Karpas-422 (cell line): ENCODE results near the gene CELA2A. TPM values are rescaled to one million over a fixed set of nuclear protein-coding genes. Genes with fewer than 3 reads are reported as not detected.

Source experiments
- DNase-seq: peaks from one replicate; pipeline ENCODE4 v3.0.0-alpha.2; 2015
- H2AFZ ChIP-seq: fragments of 200-600 bp; sonication (generic); 2 replicates; pipeline ENCODE4 v1.6.1; 2014; ENCODE audit warnings: antibody characterized with exemption, low read length, mixed read lengths
- H3K27ac ChIP-seq: fragments of 200-600 bp; sonication (generic); 2 replicates; pipeline ENCODE4 v1.5.1; 2014; ENCODE audit warnings: mild to moderate bottlenecking, low read length, moderate library complexity
- H3K27me3 ChIP-seq: fragments of 200-600 bp; sonication (generic); 2 replicates; pipeline ENCODE4 v1.6.1; 2014; ENCODE audit warnings: low read length, mixed read lengths
- H3K36me3 ChIP-seq: fragments of 200-600 bp; sonication (generic); 2 replicates; pipeline ENCODE4 v1.6.1; 2014; ENCODE audit warnings: low read length, mixed read lengths; ENCODE audit not compliant: insufficient read depth
- H3K4me1 ChIP-seq: fragments of 200-600 bp; sonication (generic); 2 replicates; pipeline ENCODE4 v1.6.1; 2014; ENCODE audit warnings: mild to moderate bottlenecking, low read length, mixed read lengths
- H3K4me2 ChIP-seq: fragments of 200-600 bp; sonication (generic); 2 replicates; pipeline ENCODE4 v1.6.1; 2014; ENCODE audit warnings: low read length, low read depth, mild to moderate bottlenecking; ENCODE audit not compliant: poor library complexity, severe bottlenecking
- H3K4me3 ChIP-seq: fragments of 200-600 bp; sonication (generic); 2 replicates; pipeline ENCODE4 v1.5.1; 2014; ENCODE audit warnings: mild to moderate bottlenecking, antibody characterized with exemption, low read length, mixed read lengths
- H3K79me2 ChIP-seq: fragments of 200-600 bp; sonication (generic); 2 replicates; pipeline ENCODE4 v1.6.1; 2014; ENCODE audit warnings: mild to moderate bottlenecking, low read length, mixed read lengths
- H3K9ac ChIP-seq: fragments of 200-600 bp; sonication (generic); 2 replicates; pipeline ENCODE4 v1.6.0; 2014; ENCODE audit warnings: low read length
- H3K9me2 ChIP-seq: fragments of 200-600 bp; sonication (generic), shearing (Covaris generic); replicated peaks from 2 replicates; pipeline ENCODE4 v1.6.0; 2014; ENCODE audit warnings: mild to moderate bottlenecking, low read length, moderate library complexity; ENCODE audit not compliant: insufficient read depth
- H3K9me3 ChIP-seq: fragments of 300-700, 200-600 bp; sonication (generic); 2 replicates; pipeline ENCODE4 v1.6.1; 2014; ENCODE audit warnings: low read length, mixed read lengths
- H4K20me1 ChIP-seq: fragments of 200-600 bp; sonication (generic); 2 replicates; pipeline ENCODE4 v1.6.1; 2014; ENCODE audit warnings: mild to moderate bottlenecking, antibody characterized with exemption, low read length, low read depth; ENCODE audit not compliant: insufficient read depth
- total RNA-seq: library from RNA; depleted of rRNA; stranded (reverse); fragments of >200 nt; shearing (Covaris generic); gene quantifications from 2 replicates; pipeline ENCODE4 v1.2.3, GENCODE V29; 2014; ENCODE audit warnings: low replicate concordance; rRNA removed

Gene CELA2A
- not detected in 2 replicates for total RNA-seq

DNA sequence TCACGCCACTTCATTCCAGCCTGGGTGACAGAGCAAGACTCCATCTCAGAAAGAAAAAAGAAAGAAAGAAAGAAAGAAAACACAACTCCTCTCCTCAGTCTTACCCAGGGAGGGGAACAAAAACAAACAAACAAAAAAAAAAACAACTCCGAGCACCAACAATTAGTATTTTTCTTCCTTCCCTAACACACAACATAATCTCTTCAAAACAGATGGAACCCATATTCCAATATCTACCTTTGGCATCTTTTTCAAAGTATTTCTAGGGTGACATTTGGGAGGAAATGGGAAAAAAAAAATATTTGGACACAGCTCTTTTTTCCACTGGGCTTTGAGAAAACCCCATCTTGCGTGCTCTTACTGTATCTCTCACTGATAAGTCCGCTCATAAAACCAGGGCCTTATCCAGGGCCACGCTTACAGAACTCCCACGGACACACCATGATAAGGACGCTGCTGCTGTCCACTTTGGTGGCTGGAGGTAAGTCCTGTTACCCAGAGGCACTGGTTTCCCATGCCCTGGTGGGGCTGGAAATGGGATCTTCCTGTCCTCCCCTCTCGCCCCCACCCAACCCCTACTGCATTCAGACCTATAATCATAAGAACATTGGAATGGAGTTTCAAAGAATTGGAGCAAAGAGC is at the start of gene CELA2A:
CELA2A (plus strand) TSS at position 420 of the 642 bp plus-strand sequence; CDS start at position 442, 22 bp downstream.
- no peaks in the 10 kb centered on the region for H4K20me1 ChIP-seq
- H2AFZ ChIP-seq = no peak within 1 kb of the TSS
- no peak for DNase-seq
- no peak within 1 kb of the TSS for H3K9ac ChIP-seq
- no peak within 1 kb of the TSS for H3K4me2 ChIP-seq
- no peaks in the 10 kb centered on the region for H3K36me3 ChIP-seq
- H3K9me2 ChIP-seq = no peaks in the 10 kb centered on the region
- H3K27me3 ChIP-seq = no peaks in the 10 kb centered on the region
- H3K79me2 ChIP-seq = no peaks in the 10 kb centered on the region
- H3K4me3 ChIP-seq = no peak within 1 kb of the TSS
- H3K9me3 ChIP-seq = no peaks in the 10 kb centered on the region
- H3K27ac ChIP-seq = no peak within 1 kb of the TSS
- H3K4me1 ChIP-seq = peaks cover 7% of the 10 kb centered on the region

- Histone ChIP-seq H3K4me1 (peaks cover 25% of the 10 kb centered on the region), H3K9me2 (no peaks in the 10 kb centered on the region), H3K79me2 (peaks cover 27% of the 10 kb centered on the region), H3K4me3 (no peak overlapping the region), H3K27me3 (no peaks in the 10 kb centered on the region), H3K36me3 (no peaks in the 10 kb centered on the region), H2AFZ (no peak overlapping the region), H3K9me3 (no peaks in the 10 kb centered on the region), H4K20me1 (peaks cover 8% of the 10 kb centered on the region; the same call in 1 of the 2 replicates), H3K4me2 (no peak overlapping the region), H3K9ac (no peak overlapping the region), H3K27ac (no peak overlapping the region)
- DNase-seq = no peak
Observed at GRCh38 chr1:15407580-15407979, 49.0 kb upstream of the CELA2A start.

GRCh38 chr1:15408890-15409387 is 47.6 kb upstream of the CELA2A start:
- Histone ChIP-seq H3K9ac (peak overlapping the region; percentile 97), H3K4me2 (peak overlapping the region; percentile 97), H3K79me2 (peaks cover 41% of the 10 kb centered on the region), H3K9me3 (no peaks in the 10 kb centered on the region), H2AFZ (peak overlapping the region; percentile 82), H3K27ac (no peak overlapping the region), H3K4me3 (peak overlapping the region; percentile 75), H3K27me3 (no peaks in the 10 kb centered on the region), H3K9me2 (no peaks in the 10 kb centered on the region), H3K36me3 (no peaks in the 10 kb centered on the region), H4K20me1 (peaks cover 14% of the 10 kb centered on the region; the same call in 1 of the 2 replicates), H3K4me1 (peaks cover 21% of the 10 kb centered on the region)
- peak; percentile 52 for DNase-seq

- DNase-seq = peak; percentile 94
- H3K4me1 ChIP-seq = peaks cover 21% of the 10 kb centered on the region
Observed at GRCh38 chr1:15409388-15410222, 46.9 kb upstream of the CELA2A start, which contains the start of gene EFHD2. Gene EFHD2 (plus strand): TSS chr1:15409888. CDS start chr1:15409972, 84 bp downstream.

GRCh38 chr1:15410223-15410883 is 46.2 kb upstream of the CELA2A start:
- Histone ChIP-seq H2AFZ (peak overlapping the region; percentile 82; the same call in 1 of the 2 replicates), H3K9ac (peak overlapping the region; percentile 97), H3K4me1 (peaks cover 21% of the 10 kb centered on the region), H4K20me1 (peaks cover 18% of the 10 kb centered on the region; the same call in 1 of the 2 replicates), H3K36me3 (peaks cover 9% of the 10 kb centered on the region; the same call in 1 of the 2 replicates), H3K4me3 (peak overlapping the region; percentile 75), H3K9me3 (no peaks in the 10 kb centered on the region), H3K4me2 (peak overlapping the region; percentile 97), H3K79me2 (peaks cover 55% of the 10 kb centered on the region), H3K27ac (peak overlapping the region; percentile 51), H3K9me2 (no peaks in the 10 kb centered on the region), H3K27me3 (no peaks in the 10 kb centered on the region)
- peak; percentile 73 for DNase-seq

More at GRCh38 chr1:15409388-15410222, 46.9 kb upstream of the CELA2A start, which contains the start of gene EFHD2:
- Histone ChIP-seq H3K9me3 (no peaks in the 10 kb centered on the region), H3K27me3 (no peaks in the 10 kb centered on the region), H3K4me3 (peak within 1 kb of the TSS; percentile 75), H2AFZ (peak within 1 kb of the TSS; percentile 82), H3K79me2 (peaks cover 47% of the 10 kb centered on the region), H3K9ac (peak within 1 kb of the TSS; percentile 97), H4K20me1 (peaks cover 18% of the 10 kb centered on the region; the same call in 1 of the 2 replicates), H3K4me2 (peak within 1 kb of the TSS; percentile 97), H3K36me3 (peaks cover 1% of the 10 kb centered on the region; the same call in 1 of the 2 replicates), H3K27ac (peak within 1 kb of the TSS; percentile 51), H3K9me2 (no peaks in the 10 kb centered on the region)

DNA sequence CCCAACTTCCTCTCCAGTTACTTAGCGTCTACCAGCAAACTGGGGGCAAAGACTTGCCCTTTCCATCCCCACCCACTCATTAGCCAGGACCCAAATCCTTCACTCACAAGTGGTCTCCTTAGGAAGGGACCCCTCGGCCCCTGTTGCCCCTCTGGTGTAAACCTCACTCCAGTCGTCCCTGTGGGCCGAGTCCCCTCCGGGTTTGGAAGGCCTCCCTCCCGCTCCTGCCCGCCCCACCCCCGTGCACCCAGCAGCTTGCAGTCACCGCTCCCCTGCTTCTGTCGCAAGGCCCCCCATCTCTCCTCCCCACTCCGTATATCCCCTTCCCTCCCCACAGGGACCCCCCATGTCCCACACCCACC is 45.7 kb upstream of the CELA2A start:
- no peak for DNase-seq
- H2AFZ ChIP-seq = no peak overlapping the region
- H3K9ac ChIP-seq = peak overlapping the region; percentile 97
- H3K36me3 ChIP-seq = peaks cover 9% of the 10 kb centered on the region; the same call in 1 of the 2 replicates
- H3K9me2 ChIP-seq = no peaks in the 10 kb centered on the region
- peak overlapping the region; percentile 97 for H3K4me2 ChIP-seq
- H3K27ac ChIP-seq = peak overlapping the region; percentile 51
- H3K4me3 ChIP-seq = peak overlapping the region; percentile 75
- H3K4me1 ChIP-seq = peaks cover 21% of the 10 kb centered on the region
- peaks cover 18% of the 10 kb centered on the region; the same call in 1 of the 2 replicates for H4K20me1 ChIP-seq
- H3K9me3 ChIP-seq = no peaks in the 10 kb centered on the region
- H3K27me3 ChIP-seq = no peaks in the 10 kb centered on the region
- peaks cover 58% of the 10 kb centered on the region for H3K79me2 ChIP-seq

- peak overlapping the region; percentile 97 for H3K4me2 ChIP-seq
- no peaks in the 10 kb centered on the region for H3K9me3 ChIP-seq
- peaks cover 21% of the 10 kb centered on the region for H3K4me1 ChIP-seq
- peak overlapping the region; percentile 51 for H3K27ac ChIP-seq
- peak overlapping the region; percentile 97 for H3K9ac ChIP-seq
- peak overlapping the region; percentile 75 for H3K4me3 ChIP-seq
- H4K20me1 ChIP-seq = peaks cover 18% of the 10 kb centered on the region; the same call in 1 of the 2 replicates
- no peaks in the 10 kb centered on the region for H3K27me3 ChIP-seq
- no peaks in the 10 kb centered on the region for H3K9me2 ChIP-seq
- H3K36me3 ChIP-seq = peaks cover 9% of the 10 kb centered on the region; the same call in 1 of the 2 replicates
- H3K79me2 ChIP-seq = peaks cover 66% of the 10 kb centered on the region
- DNase-seq = peak; percentile 76
- H2AFZ ChIP-seq = no peak overlapping the region
Observed at GRCh38 chr1:15411593-15412137, 44.9 kb upstream of the CELA2A start.
